LNCaP clone FGC (cell line): ENCODE data around the gene NADK2.

ENCODE experiments used
- DNase-seq: peaks from one replicate; pipeline ENCODE4 v3.0.0-alpha.2; 2011; ENCODE audit warnings: low read depth
- H3K4me3 ChIP-seq: 2 replicates; pipeline ENCODE4 v1.5.1; 2011; ENCODE audit warnings: mild to moderate bottlenecking, low read depth, low read length, control low read depth
- TF ChIP-seq, protein P1 (sequence below): IDR thresholded peaks from 2 replicates; pipeline ENCODE4 v1.5.1; 2012; ENCODE audit warnings: mild to moderate bottlenecking; ENCODE audit not compliant: control insufficient read depth, insufficient read depth; ENCODE audit errors: extremely low read depth

NADK2 gene

GRCh38 chr5:36238502-36239295 lies 3.0 kb downstream of the NADK2 start:
- no peak overlapping the region for H3K4me3 ChIP-seq
- no peak for DNase-seq

DNA sequence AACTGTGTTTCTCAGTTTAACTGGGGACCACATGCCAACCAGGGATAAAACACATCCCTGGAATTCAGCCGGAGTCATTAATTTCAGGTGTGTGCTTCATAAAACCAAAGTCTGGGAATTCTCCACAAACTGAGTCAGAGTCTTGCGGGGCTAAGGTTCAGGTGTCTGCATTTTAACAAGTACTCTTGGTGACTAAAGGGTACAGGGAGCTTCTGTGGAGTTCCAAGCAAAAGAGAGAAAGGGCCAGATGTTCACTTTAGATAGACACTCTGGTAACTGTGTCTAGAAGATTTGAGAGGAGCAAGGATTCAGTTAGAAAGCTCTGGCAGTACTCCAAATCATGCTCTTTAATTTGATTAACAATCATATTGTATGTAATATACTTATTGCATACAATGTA lies 4.0 kb downstream of the NADK2 start:
- H3K4me3 ChIP-seq: no peak overlapping the region
- TF ChIP-seq, protein P1, sequence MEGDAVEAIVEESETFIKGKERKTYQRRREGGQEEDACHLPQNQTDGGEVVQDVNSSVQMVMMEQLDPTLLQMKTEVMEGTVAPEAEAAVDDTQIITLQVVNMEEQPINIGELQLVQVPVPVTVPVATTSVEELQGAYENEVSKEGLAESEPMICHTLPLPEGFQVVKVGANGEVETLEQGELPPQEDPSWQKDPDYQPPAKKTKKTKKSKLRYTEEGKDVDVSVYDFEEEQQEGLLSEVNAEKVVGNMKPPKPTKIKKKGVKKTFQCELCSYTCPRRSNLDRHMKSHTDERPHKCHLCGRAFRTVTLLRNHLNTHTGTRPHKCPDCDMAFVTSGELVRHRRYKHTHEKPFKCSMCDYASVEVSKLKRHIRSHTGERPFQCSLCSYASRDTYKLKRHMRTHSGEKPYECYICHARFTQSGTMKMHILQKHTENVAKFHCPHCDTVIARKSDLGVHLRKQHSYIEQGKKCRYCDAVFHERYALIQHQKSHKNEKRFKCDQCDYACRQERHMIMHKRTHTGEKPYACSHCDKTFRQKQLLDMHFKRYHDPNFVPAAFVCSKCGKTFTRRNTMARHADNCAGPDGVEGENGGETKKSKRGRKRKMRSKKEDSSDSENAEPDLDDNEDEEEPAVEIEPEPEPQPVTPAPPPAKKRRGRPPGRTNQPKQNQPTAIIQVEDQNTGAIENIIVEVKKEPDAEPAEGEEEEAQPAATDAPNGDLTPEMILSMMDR: no peak
- DNase-seq: no peak

More at GRCh38 chr5:36238502-36239295, 3.0 kb downstream of the NADK2 start:
- TF ChIP-seq, protein P1: no peak

GRCh38 chr5:36236801-36237200 lies 4.9 kb downstream of the NADK2 start:
- H3K4me3 ChIP-seq: no peak overlapping the region
- TF ChIP-seq, protein P1: no peak
- DNase-seq: no peak

GRCh38 chr5:36232533-36232932 lies 9.2 kb downstream of the NADK2 start:
- H3K4me3 ChIP-seq: no peak overlapping the region
- no peak for DNase-seq
- TF ChIP-seq, protein P1: no peak

DNA sequence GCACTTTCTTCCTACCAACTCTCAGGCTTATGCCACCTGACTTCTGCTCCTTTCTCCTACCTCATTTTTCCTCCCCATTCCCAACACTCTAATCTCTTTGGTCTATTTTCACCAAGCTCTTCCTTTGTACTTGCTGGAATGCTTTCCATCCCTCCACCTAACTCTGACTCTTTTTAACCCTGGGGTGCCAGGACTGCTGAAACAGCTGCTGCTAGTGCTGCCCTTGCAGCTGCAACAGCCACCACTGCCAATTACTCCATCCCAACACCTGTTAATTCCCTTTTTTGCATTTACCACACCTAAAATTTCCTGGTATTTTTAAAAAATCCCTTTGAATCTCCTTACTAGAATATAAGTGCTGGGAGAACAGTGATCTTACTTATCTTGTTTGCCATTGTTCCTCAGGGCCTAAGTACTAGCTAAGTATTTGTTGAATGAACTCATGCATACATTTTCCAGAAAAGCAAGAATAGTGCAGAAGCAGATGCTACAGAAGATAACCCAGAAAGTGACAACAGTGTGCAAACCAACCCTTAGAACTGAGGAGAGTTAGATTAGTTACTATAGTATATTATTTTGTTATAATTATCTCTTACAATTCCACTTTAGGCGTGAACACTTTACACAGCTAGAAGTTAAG lies 11.5 kb downstream of the NADK2 start:
- TF ChIP-seq, protein P1: no peak
- no peak overlapping the region for H3K4me3 ChIP-seq
- no peak for DNase-seq

- TF ChIP-seq, protein P1: no peak
Observed at GRCh38 chr5:36228505-36228904, 13.2 kb downstream of the NADK2 start.

More at GRCh38 chr5:36228505-36228904, 13.2 kb downstream of the NADK2 start:
- H3K4me3 ChIP-seq: no peak overlapping the region
- no peak for DNase-seq
